GM13977 (cell line): ENCODE results near the gene ADCY4.
"Not testable (repeated sequence)": the region's sequence is repeated elsewhere in the genome, so short reads cannot be mapped to it uniquely, and the experiment has no call there.

Experiments used
- DNase-seq: peaks from one replicate; pipeline ENCODE4 v3.0.0; 2012; ENCODE audit warnings: low spot score
- in situ Hi-C: fragments of 300-500 bp; cut with MboI; formaldehyde crosslinking; loops from one replicate; pipeline ENCODE4 v1.12.0; 2022; ENCODE audit warnings: low sequenced_read_pairs, low pct_unique_long_range_greater_than_20kb, mixed read lengths, inconsistent platforms; ENCODE audit not compliant: unreplicated experiment
- TF ChIP-seq, protein P1 (sequence below): IDR thresholded peaks from 2 replicates; pipeline ENCODE4 v1.5.1; 2012; ENCODE audit warnings: mild to moderate bottlenecking, control low read depth; ENCODE audit not compliant: insufficient read depth; ENCODE audit errors: extremely low read depth, missing control alignments

The ADCY4 gene

DNA sequence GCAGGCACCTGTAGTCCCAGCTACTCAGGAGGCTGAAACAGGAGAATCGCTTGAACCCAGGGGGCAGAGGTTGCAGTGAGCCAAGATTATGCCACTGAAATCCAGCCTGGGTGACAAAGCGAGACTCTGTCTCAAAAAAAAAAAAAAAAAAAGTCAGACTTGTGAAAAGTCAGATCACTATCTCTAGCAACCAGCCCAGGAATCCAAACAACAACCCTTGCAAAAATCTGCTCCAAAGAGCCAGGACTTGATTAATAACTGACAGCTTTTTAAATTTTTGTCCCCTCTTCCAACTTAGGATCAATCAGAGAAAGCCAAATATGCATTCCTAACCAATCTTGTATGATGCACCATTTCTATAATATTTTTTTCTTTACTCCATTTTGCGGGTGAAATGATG is 25.4 kb upstream of the ADCY4 start:
- in situ Hi-C loops, result no loop called here
- DNase-seq, result no peak
- TF ChIP-seq, protein P1, sequence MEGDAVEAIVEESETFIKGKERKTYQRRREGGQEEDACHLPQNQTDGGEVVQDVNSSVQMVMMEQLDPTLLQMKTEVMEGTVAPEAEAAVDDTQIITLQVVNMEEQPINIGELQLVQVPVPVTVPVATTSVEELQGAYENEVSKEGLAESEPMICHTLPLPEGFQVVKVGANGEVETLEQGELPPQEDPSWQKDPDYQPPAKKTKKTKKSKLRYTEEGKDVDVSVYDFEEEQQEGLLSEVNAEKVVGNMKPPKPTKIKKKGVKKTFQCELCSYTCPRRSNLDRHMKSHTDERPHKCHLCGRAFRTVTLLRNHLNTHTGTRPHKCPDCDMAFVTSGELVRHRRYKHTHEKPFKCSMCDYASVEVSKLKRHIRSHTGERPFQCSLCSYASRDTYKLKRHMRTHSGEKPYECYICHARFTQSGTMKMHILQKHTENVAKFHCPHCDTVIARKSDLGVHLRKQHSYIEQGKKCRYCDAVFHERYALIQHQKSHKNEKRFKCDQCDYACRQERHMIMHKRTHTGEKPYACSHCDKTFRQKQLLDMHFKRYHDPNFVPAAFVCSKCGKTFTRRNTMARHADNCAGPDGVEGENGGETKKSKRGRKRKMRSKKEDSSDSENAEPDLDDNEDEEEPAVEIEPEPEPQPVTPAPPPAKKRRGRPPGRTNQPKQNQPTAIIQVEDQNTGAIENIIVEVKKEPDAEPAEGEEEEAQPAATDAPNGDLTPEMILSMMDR, result no peak

DNA sequence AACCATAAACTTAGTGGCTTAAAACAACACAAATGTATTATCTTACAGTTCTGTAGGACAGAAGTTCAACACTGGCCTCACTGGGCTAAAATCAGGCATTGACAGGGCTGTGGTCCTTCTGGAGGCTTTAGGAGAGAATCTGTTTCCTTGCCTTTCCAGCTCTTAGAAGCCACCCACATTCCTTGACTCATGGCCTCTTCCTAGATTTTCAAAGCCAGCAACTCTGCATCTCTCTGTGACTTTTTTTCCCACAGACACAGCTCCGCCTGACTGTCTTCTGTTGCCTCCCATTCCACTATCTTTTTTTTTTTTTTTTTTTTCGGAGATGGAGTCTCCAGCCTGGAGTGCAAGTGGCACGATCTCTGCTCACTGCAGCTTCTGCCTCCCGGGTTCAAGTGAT is 21.3 kb upstream of the ADCY4 start:
- DNase-seq, result no peak

DNA sequence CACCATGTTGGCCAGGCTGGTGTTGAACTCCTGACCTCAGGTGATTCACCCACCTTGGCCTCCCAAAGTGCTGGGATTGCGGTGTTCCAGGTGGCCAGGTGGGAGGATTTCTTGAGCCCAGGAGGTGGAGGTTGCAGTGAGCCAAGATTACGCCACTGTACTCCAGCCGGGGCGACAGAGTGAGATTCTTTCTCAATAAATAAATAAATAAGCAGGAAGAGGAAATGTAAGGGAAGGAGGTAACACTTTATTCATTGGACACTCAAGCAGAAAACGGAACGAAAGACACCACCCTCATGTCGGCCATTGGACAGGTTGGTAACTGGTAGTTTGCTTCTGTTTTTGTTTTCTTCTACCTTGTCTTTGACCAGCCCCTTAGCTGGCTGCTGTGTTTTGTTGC is 20.1 kb upstream of the ADCY4 start:
- TF ChIP-seq, protein P1, result no peak
- in situ Hi-C loops, result no loop called here
- DNase-seq, result no peak

More for the DNA sequence above, 21.3 kb upstream of the ADCY4 start:
- TF ChIP-seq, protein P1, result no peak
- in situ Hi-C loops, result no loop called here

DNA sequence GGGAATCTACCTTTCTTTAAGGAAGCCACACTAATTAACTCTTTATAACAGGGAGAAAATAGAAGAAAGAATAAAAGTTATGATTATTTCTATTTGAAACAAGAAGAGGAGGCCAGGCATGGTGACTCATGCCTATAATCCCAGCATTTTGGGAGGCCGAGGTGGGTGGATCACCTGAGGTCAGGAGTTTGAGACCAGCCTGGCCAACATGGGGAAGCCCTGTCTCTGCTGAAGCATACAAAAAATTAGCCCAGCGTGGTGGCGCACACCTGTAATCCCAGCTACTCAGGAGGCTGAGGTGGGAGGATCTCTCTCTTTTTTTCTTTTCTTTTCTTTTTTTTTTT is 19.6 kb upstream of the ADCY4 start:
- in situ Hi-C loops, DNase-seq: not testable (repeated sequence)

DNA sequence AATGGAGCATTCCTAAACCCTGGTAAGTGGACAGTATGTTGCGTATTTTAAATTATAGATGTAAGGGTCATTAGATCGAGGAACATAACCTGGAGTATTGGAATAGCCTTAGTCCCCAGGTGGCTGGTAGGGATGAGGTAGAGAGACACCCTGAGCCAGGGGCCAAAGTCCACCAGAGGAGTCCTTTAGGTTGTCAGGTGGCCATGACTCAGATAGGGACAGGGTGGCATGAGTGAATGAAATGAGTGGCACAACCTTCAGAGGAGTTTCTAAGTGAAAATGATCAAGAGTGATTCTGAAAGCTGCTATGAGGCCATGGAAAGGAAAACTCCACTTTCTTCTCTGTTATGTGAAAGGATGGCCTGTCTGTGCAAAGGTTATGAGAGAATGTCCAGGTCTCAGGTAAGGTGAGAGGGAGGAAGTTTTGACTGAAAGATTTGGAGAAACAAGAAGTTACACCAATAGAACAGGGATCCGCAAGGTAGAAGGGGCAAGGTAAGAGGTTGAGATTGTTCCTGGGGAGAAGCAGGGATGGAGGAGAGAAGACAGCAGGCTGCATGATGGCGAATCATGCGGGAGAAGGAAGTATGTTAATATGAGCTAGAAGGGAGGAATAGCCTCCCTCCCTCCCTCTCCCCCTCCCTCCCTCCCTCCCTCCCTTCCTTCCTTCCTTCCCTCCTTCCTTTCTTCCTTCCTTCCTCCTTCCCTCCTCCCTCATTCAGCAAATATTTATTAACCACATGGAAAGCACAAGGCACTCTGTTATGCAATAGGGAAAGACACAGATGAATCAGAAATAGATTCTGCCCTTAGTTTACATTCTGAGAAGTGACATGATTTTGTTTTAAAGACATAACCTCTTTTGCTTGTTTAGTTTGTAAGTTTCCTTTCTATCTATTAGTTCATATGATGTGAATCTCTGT is 18.9 kb upstream of the ADCY4 start:
- in situ Hi-C loops, result no loop called here
- no peak for DNase-seq
- TF ChIP-seq, protein P1, result no peak

DNA sequence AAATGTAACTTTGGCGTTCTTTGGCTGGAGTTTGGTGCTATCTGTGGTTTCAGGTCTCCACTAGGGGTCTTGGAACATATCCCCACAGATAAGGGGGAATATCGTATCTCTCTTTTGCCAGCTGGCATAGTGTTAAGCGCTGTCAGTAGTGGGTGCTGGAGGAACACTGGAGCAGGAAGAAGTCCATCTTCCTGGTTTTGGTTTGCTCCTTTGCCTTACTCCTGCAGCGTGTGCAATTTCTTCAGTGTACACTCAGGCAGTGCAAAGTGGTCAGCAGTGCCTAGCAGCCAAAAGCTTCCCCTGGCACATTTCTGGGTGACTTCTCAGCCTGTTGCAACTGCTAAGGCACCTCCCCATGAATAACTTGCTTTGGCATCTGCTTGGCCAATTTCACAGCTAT is 16.6 kb upstream of the ADCY4 start:
- in situ Hi-C loops, result no loop called here
- TF ChIP-seq, protein P1, result no peak
- DNase-seq, result no peak

DNA sequence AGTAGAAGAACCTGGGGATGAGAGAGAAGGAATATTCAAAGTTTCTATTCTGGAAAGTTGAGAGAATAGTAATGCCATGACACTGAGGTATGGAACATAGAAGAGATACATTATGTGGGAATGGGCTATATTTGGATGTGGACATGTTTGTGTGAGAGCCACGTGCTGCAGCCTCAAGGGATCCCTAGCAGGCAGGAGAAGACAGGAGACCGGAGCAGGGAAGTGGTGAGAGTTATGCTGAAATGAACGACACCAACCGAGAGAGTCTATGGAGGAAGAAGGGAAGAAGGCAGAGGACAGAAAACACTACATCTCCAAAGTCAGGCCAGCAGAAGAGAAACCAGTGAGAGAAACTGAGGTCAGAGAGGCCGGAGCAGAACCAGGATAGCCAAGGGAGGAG is 14.9 kb upstream of the ADCY4 start:
- TF ChIP-seq, protein P1, result no peak
- DNase-seq, result no peak
- in situ Hi-C loops, result loop anchor here (25.0 kb wide), 1 partner anchor 313 kb away; no protein-coding TSS in a partner anchor
